Calu3 (cell line): ENCODE measurements around the gene CPS1. TPM values are rescaled to one million over a fixed set of nuclear protein-coding genes. Genes with fewer than 3 reads are reported as not detected.

ENCODE experiments used
- BruUV-seq: library from RNA; stranded (reverse); fragments of 400-500 nt; replicated peaks from 2 replicates; lab custom pipeline; 2021; lab: Mats Ljungman, UMichigan
- CTCF ChIA-PET: fragments of 300-600 bp; sonication (Branson Sonifier 250); formaldehyde crosslinking; loops from one replicate; lab custom pipeline; 2022; ENCODE audit warnings: antibody characterized with exemption; lab: Charles Lee
- DNase-seq: peaks from one replicate; pipeline ENCODE4 v3.0.0; 2022
- H3K27ac Mint-ChIP-seq: one replicate; pipeline ENCODE4 v1.8.0; 2022; ENCODE audit warnings: mixed read lengths; ENCODE audit not compliant: unreplicated experiment
- H3K27me3 Mint-ChIP-seq: one replicate; pipeline ENCODE4 v1.8.0; 2022; ENCODE audit warnings: mixed read lengths; ENCODE audit not compliant: unreplicated experiment
- H3K36me3 Mint-ChIP-seq: one replicate; pipeline ENCODE4 v1.8.0; 2022; ENCODE audit warnings: mild to moderate bottlenecking, moderate library complexity, mixed read lengths; ENCODE audit not compliant: insufficient read depth, unreplicated experiment
- H3K4me1 Mint-ChIP-seq: one replicate; pipeline ENCODE4 v1.8.0; 2022; ENCODE audit warnings: mild to moderate bottlenecking, low read depth, mixed read lengths; ENCODE audit not compliant: unreplicated experiment
- H3K4me3 Mint-ChIP-seq: one replicate; pipeline ENCODE4 v1.8.0; 2022; ENCODE audit warnings: mild to moderate bottlenecking, low read depth, moderate library complexity, mixed read lengths; ENCODE audit not compliant: unreplicated experiment
- H3K9me3 Mint-ChIP-seq: one replicate; pipeline ENCODE4 v1.8.0; 2022; ENCODE audit warnings: low read depth, mixed read lengths; ENCODE audit not compliant: unreplicated experiment
- CTCF ChIP-seq: fragments of 200-600 bp; IDR thresholded peaks from one replicate; pipeline ENCODE4 v1.8.0; 2022; ENCODE audit warnings: antibody characterized with exemption; ENCODE audit not compliant: unreplicated experiment
- intact Hi-C: fragments of 100-400 bp; cut with micrococcal nuclease; formaldehyde crosslinking; loops from one replicate; pipeline ENCODE4 v1.10.0; 2022; ENCODE audit not compliant: unreplicated experiment
- total RNA-seq: library from RNA; stranded (reverse); gene quantifications from 2 replicates; pipeline ENCODE4 v1.2.3, GENCODE V29; 2022

Gene CPS1
- total RNA-seq, 1 experiment from 2014 or later = 0.80 TPM

- CTCF ChIA-PET = no interaction called here
- intact Hi-C loops = loop anchor here (1.0 kb wide), 1 partner anchor 59 kb away; no protein-coding TSS in a partner anchor
- DNase-seq = no peak
- H3K36me3 Mint-ChIP-seq = no peaks in the 10 kb centered on the region
- no peaks in the 10 kb centered on the region for H3K27me3 Mint-ChIP-seq
- no peaks in the 10 kb centered on the region for H3K9me3 Mint-ChIP-seq
- H3K27ac Mint-ChIP-seq = no peak overlapping the region
- TF ChIP-seq CTCF = no peak
- H3K4me1 Mint-ChIP-seq = peaks cover 15% of the 10 kb centered on the region
- no TSS peak for BruUV-seq
- no peak overlapping the region for H3K4me3 Mint-ChIP-seq
Measured at GRCh38 chr2:210562502-210563080, 6.2 kb downstream of the CPS1 start.

GRCh38 chr2:210567279-210567678, 10.9 kb downstream of the CPS1 start:
- Mint-ChIP-seq H3K27ac (no peak overlapping the region), H3K4me3 (no peak overlapping the region), H3K27me3 (no peaks in the 10 kb centered on the region), H3K4me1 (peaks cover 10% of the 10 kb centered on the region), H3K36me3 (no peaks in the 10 kb centered on the region), H3K9me3 (no peaks in the 10 kb centered on the region)
- DNase-seq = no peak
- CTCF ChIA-PET = no interaction called here
- BruUV-seq = no TSS peak
- no peak for TF ChIP-seq CTCF
- intact Hi-C loops = no loop called here

- intact Hi-C loops = no loop called here
- TF ChIP-seq CTCF = no peak
- Mint-ChIP-seq H3K4me1 (peaks cover 10% of the 10 kb centered on the region), H3K36me3 (no peaks in the 10 kb centered on the region), H3K4me3 (no peak overlapping the region), H3K27ac (no peak overlapping the region), H3K9me3 (no peaks in the 10 kb centered on the region), H3K27me3 (no peaks in the 10 kb centered on the region)
- BruUV-seq = no TSS peak
- CTCF ChIA-PET = no interaction called here
- no peak for DNase-seq
Measured at GRCh38 chr2:210568108-210568507, 11.7 kb downstream of the CPS1 start.

GRCh38 chr2:210577263-210578071, 21.1 kb downstream of the CPS1 start:
- Mint-ChIP-seq H3K4me3 (no peak overlapping the region), H3K27ac (no peak overlapping the region), H3K36me3 (no peaks in the 10 kb centered on the region), H3K4me1 (no peaks in the 10 kb centered on the region), H3K9me3 (no peaks in the 10 kb centered on the region), H3K27me3 (no peaks in the 10 kb centered on the region)
- BruUV-seq = no TSS peak
- DNase-seq = no peak
- intact Hi-C loops = loop anchor here (1.0 kb wide), 1 partner anchor 74 kb away; no protein-coding TSS in a partner anchor
- TF ChIP-seq CTCF = peak; percentile 79
- CTCF ChIA-PET = no interaction called here
